HUDEP-2 (cell line): ENCODE data around the gene ATF6.
A peak's percentile ranks its signal among the peaks of the same experiment; 100 is the strongest.
"Not testable (repeated sequence)": the region's sequence is repeated elsewhere in the genome, so short reads cannot be mapped to it uniquely, and the experiment has no call there.

Source experiments
- DNase-seq, 76 experiments: peaks; one replicate each; lab custom pipeline; 2025; ENCODE audit not compliant: unreplicated experiment in 76 of 76; lab: John Stamatoyannopoulos, UW

ATF6 gene

DNA sequence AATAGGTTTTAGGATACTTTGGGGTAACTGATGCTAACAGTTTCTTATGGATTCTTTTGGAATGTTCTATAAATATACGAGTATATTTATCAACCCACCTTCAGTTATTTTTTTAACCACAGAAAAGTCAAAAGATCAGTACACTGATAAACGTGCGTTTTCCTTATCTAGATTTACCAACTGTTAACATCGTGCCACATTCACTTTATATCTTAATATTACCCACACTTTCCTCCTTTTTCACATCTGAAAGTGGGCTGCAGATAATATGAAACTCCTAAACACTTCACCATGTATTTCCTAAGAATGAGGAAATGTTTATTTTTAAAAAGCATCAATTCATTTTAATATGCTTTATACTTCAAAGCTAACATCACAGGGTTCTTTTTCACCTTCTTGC is 7.7 kb downstream of the ATF6 start:
- DNase-seq: no peak

DNA sequence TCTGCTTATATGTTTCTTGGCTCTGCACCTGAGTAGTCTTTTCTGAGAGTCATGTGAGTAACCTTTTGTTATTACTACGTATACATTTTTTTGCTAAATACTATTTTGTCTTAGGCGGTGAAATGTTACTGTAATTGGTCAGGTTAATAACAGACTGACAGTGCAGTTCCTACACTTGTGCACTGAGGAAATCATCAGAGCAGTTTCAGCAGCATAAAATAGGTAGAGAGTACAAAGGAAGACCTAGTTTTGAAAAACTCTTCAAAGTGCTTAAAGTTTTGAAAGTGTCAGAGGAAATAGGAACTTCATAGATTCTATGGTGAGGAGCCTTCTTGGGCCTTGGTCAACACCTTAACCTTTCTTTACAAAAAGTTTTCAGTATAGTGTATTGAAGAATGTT is 11.1 kb downstream of the ATF6 start:
- no peak for DNase-seq

DNA sequence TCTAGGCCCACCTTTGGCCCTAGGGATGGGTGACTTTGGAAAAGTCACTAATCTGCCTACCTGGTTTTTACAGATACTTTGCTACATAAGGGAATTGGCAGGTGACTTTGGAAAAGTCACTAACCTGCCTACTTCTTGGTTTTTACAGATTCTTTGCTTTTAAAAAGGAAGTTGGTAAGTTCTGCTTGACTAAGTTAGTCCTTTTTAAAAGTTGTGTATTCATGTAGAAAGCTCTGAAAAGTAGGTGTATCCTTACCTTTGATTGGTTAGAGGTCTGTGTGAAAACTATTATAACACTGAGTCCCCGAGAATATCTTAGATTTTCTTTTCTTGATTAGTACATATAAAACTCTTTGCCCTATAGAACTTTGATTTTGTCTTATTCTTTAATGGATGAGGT is 12.4 kb downstream of the ATF6 start:
- DNase-seq: no peak

DNA sequence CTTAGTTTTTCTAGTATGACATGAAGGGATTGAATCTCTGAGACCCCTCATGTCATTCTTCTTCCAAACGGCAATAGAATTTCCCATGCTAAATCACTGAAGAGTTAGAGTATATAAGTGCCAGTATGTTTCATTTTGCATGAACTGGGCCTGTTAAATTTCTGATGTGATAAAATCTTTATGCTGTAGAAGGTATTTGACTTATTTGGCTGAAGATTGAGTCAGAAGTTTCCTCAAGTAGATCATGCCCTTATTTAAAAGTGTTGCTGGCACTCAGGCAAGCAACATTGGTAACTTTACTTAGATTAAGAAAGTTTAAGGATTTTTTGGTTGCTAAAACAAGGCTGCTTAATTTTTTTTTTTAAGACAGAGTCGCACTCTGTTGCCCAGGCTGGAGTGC is 13.3 kb downstream of the ATF6 start:
- no peak for DNase-seq

DNA sequence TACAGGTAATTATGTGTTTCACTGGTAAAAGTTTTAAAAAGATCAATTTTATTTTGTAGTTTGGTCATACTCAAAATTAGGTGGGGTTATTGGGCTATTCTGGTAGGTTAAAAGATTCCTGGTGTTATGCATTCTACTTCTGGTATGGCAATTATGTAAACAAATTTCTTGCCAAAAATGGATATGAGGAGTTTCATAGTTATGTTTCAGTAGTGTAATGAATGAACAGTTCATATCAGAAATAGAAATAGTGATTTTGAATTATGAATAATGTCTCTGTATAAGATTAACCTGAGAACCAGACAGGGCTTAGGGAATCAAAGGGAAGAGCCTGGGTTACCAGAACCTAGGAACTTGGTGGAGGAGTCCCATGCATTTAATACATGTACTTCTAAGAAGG is 15.9 kb downstream of the ATF6 start:
- no peak for DNase-seq

DNA sequence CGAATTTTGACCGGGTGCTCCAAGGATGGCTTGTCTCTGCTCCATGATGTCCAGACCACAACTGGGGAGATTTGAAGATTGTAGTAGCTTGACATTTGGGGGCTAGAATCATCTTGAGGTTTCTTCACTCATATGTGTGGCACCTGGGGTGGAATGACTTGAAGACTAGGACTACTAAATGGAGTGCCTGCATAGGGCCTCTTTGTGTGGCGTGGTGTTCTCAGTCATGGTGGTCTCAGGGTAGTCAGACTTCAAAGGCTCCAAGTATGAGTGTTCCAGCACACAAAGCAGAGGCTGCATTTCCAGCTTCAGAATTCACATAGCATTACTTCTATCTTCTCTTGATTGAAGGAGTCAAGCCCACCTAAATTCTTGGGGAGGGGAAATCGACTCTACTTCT is 16.8 kb downstream of the ATF6 start:
- no peak for DNase-seq

DNA sequence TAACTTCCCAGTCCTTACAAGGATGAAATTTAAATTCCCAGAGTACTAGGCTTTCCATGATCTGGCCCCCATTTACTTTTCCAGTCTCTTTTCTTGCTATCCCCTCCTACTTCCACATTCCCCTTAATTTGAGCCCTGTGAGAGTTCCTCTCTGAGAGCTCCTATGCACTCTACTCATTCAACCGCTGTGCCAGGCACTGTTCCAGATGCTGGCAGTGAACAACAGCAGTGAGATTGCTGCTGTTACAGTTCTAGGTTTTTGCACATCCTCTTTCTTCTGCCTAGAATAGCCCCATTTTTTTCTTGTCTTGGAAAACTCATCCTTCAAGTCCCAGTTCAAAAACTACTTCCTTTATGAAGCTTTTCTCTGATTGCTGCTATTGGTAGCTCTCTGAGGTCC is 18.8 kb downstream of the ATF6 start:
- no peak for DNase-seq

DNA sequence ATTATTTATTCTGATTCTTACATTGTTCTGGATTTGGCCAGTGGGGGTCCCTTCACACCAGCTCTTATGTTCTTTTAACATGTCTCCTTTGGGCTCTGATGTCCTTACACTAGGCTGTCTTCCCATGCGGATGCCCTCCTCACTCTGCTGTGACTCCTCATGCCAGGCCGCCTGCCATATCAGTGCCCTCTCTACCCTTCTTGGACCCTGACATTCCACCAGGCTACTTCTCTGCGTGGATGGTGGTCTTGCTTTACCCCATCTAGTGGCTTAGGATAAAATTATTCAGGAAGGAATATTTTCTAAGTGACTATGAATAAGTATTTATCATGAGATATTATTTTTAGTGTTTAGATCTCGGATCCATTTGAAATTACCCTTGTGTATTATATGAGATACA is 21.2 kb downstream of the ATF6 start:
- DNase-seq: no peak

DNA sequence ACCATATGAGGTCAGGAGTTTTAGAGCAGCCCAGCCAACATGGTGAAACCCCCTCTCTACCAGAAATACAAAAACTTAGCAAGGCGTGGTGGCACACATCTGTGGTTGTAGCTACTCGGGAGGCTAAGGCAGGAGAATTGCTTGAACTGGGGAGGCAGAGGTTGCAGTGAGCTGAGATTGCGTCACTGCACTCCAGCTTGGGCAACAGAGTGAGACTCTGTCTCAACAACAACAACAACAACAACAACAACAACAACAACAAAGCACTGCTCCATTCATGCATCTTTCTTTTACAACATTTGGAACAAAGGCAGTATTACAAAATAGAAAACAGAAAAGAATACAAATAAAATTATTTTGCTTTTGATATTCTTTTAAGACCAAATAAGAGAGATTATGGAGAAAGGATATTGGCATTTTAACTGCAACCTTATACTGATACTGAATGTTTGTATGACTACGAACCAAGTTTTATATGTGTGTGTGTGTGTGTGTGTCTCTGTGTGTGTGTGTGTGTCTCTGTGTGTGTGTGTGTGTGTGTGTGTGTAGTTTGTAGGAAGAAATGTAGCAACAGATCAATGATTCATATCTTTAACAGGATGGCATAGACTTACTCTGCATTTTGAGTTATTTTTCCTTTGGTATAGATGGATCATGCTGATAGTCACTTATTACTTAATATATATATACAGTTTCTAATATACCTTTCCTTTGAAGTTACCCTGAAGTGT is 24.6 kb downstream of the ATF6 start:
- DNase-seq: no peak

DNA sequence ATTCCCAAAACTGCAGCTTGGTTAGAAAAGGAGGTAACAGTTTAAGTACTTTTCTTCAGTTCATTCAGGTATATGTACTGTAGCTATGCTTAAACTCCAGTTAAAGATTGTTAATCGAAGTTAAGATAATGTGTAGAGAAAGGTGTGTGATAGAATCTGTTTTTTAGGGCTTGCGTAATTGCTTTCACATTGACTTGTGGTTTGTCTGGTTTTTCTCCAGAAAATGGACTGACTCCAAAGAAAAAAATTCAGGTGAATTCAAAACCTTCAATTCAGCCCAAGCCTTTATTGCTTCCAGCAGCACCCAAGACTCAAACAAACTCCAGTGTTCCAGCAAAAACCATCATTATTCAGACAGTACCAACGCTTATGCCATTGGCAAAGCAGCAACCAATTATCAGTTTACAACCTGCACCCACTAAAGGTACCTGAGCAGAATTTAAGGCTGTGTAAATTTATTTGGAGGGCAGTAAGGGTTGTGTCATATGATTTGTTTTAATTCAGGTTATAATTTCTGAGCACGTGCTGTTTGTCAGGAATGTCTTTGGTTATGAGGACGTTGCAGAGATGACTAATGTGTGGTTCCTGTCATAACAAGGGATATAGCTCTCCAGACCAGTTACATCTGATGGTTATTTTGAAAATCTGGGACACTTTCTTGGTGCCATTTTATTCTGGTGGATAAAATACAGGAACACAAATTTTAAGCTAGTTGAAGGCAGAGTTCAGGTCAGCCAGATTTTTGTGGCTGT is 26.0 kb downstream of the ATF6 start:
- DNase-seq: no peak

DNA sequence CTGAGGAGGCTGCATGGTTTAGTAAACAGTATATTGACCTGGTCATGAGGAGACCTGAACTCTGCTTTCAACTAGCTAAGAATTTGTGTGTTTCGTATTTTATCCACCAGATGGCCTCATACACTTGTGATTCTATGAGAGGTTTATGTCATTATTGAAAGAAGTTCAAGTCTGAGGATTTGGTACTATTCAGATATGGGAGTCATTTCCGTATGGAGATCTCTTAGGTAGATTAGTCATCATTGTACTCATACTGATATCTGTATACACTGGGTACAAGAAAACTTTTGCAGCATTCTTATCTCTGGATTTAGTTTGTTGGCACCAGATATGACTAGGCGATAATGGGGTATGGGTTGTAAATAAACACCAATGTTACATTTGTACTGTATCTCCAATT is 26.6 kb downstream of the ATF6 start:
- DNase-seq: peak in 28 of 76 experiments; percentile 11 to 66 (median 41)

DNA sequence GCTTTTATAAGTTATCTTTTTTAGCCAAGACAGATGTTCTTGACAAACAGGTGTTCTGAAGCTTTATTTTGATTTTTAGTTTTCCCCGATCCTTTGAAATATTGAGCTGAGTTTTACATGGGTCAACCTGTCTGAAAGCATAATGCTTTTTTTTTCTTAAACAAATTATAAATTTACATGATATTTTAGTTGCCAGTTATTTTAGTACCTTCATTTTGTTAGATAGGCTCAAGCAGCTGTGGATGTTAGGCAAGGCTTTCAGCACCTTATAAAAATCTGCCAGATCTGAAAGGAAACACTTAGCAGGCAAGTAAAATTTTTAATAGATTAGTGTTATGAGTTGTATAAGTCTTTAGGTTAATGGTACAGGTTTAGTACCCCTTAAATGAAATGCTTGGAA is 33.7 kb downstream of the ATF6 start:
- DNase-seq: no peak

DNA sequence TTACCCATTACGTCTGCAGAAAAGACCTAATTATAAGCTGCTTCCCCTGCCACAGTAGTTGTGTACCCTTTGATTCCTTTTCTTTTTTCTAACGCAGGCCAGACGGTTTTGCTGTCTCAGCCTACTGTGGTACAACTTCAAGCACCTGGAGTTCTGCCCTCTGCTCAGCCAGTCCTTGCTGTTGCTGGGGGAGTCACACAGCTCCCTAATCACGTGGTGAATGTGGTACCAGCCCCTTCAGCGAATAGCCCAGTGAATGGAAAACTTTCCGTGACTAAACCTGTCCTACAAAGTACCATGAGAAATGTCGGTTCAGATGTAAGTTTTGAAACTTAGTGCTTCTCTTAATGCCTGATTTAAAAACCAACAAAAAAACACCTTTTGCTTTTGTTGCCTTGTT is 35.8 kb downstream of the ATF6 start:
- DNase-seq: no peak

DNA sequence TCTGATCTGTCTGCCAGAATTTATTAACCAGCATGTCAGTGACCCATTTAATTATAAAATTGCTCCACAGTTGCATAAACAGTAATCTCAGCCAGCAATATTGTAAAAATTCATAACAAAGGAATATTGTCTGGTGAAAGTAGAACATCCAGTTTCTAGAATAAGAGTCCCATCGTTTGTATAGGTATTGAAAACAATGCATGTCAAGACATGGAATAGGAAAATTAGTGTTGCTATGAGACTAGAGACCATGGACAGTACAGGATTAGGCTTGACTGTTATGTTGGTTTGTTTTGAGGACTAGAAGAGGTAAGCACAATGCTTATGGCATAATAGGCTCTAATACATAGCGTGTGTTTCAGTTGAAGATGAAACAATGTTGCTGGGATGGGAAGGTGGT is 37.1 kb downstream of the ATF6 start:
- DNase-seq: no peak

DNA sequence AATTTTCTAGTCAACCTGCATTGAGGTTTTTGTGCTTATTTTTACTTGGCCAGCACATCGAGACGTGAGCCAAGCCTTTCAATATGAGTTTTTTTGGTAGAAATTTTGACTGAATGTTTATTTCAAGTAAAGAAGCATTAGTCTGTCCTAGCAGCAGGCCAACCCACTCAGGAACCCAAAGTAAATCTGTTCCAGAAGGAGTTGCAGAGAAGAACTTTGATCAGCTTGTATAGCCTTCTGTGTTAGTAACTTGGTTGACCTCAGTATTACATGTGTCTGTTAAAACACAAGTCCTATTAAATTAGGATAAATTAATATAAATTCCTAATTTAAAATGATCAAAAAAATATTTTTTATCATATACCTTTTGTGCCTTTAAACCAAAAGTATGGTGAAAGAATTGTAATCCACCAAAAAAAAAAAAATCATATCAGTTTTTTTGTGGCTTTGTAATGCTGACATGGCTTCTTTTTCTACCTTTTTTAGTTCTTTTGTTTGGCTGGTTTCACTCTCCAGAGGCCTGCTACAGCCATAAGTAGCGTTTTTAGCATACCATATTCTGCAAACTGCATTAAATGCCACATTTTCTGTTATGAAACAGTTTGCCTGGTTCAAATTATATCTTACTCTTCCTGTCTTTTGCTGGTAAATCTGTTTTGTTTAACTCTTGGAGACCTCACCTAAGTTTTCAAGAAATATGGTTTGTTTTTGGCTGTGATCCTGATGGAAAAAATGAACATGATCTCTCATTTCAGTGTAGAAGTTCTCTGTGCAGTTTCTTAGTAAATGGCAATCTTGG is 39.5 kb downstream of the ATF6 start:
- no peak for DNase-seq

DNA sequence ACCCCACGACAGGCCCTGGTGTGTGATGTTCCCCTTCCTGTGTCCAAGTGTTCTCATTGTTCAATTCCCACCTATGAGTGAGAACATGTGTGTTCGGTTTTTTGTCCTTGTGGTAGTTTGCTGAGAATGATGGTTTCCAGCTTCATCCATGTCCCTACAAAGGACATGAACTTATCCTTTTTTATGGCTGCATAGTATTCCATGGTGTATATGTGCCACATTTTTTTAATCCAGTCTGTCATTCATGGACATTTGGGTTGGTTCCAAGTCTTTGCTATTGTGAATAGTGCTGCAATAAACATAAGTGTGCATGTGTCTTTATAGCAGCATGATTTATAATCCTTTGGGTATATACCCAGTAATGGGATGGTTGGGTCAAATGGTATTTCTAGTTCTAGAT is 43.1 kb downstream of the ATF6 start:
- not testable (repeated sequence) for DNase-seq

DNA sequence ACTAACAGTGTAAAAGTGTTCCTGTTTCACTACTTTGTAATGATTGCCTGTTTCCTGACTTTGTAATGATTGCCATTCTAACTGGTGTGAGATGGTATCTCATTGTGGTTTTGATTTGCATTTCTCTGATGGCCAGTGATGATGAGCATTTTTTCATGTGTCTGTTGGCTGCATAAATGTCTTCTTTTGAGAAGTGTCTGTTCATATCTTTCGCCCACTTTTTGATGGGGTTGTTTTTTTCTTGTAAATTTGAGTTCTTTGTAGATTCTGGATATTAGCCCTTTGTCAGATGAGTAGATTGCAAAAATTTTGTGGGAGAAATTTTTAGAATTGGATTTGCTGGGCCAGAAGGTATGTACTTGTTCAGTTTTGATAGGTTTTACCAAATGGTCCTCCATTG is 43.5 kb downstream of the ATF6 start:
- DNase-seq: not testable (repeated sequence)

DNA sequence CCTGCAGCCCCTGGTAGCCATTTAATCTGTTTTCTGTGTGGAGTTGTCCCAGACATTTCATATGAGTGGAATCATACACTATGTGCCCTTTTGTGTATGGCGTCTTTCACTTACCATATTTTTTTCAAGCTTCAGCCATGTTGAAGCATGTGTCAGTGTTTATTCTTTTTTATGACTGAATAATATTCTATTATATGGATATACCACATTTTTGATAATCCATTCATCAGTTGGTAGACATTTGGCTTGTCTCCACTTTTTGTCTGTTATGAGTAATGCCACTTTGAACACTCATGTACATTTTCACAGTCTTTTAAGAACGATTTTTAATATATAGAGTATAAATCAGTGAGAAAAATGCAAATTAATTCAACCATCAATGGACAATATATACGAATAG is 44.7 kb downstream of the ATF6 start:
- DNase-seq: no peak

DNA sequence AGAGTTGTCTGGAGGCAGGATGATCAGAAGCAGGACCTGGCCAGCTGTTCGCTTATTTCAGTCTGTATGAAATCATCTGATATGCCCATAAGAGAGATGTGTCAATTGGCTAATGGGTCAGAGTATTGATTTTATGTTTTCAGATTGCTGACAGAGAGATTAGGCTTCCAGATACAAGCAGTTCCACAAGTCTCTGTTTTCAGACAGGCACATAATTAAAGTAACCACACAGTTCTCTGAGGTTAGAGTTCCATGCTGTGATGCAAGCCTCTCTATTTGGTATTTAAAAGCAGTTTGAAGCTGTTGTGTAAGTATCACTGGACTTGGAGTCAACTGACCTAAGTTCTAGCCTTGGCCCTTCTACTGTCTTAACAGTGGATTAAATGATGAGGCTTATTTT is 50.1 kb downstream of the ATF6 start:
- DNase-seq: no peak

DNA sequence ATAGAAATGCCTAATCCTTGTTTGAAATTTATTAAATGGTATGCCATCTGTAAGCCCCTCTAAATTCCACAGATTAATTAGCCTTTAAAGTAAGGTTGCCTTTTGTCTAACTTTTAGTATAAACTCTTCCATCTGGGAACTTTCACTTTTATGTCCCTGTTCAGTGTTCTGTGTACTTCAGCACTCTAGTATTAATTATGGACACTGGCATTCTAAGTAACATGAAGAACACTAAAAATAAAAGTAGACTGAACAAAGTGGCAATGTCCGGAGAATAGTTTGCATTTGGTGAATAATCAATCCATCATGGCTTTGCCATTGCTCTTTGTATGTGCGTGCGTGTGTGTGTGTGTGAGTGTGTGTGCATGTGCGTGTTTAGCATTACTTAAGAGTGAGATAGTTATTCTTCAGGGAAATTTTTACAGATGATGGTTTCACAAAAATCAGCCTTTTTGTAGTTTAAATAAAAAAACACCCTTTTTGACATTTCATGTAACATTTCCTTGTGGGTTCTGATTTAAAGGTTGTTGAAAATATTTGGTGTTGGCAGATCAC is 51.1 kb downstream of the ATF6 start:
- no peak for DNase-seq

DNA sequence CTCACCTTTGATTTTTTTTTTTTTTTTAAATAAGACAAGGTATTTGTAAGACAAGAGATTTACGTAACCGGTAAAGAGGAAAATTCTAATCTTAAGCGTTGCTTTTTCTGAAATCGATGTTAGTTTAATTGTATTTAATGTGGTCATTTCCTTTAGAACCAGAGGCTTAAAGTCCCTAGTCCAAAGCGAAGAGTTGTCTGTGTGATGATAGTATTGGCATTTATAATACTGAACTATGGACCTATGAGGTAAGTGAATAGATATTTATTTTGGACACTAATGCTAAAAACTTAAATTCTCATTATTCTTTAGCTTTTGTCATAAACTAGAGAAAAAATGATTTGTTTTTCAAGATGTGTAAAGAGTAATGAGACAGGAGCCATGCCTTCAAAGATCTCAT is 54.8 kb downstream of the ATF6 start:
- DNase-seq: no peak
